GM18873 (cell line): ENCODE measurements around the gene PHF21B.
"Not testable (repeated sequence)": the region's sequence is repeated elsewhere in the genome, so short reads cannot be mapped to it uniquely, and the experiment has no call there.

Experiments used
- ATAC-seq: cut with Tn5 transposase; IDR thresholded peaks from one replicate; pipeline ENCODE4 v1.9.1; 2021; ENCODE audit warnings: mild to moderate bottlenecking, moderate library complexity, moderate number of reproducible peaks; ENCODE audit not compliant: unreplicated experiment, low FRiP score

Gene PHF21B

GRCh38 chr22:44906248-44906936, 103.4 kb downstream of the PHF21B start:
- no peak for ATAC-seq

GRCh38 chr22:44904492-44905152, 105.2 kb downstream of the PHF21B start:
- ATAC-seq = not testable (repeated sequence)

DNA sequence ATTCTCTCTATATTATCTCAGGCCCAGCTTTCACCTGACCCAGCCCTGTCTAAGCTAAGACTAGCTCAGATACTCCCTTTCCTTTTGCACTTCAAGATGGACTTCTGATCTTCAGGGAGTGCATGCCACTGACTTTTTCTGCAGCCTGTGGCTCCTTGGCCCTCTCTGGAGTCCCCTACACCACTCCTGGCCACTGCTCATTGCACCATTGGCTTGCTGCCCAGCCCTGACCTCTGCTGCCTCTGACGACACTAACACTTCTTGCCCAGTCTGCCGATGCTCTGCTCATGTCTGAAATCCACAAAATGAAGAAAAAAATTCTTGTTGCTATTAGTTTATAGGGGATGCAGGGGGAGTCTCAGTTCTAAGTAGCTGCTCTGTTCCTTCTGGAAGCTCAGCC, 106.6 kb downstream of the PHF21B start:
- not testable (repeated sequence) for ATAC-seq

- ATAC-seq = no peak
Measured at GRCh38 chr22:44901301-44901700, 108.5 kb downstream of the PHF21B start.

GRCh38 chr22:44898236-44898635, 111.6 kb downstream of the PHF21B start:
- no peak for ATAC-seq

DNA sequence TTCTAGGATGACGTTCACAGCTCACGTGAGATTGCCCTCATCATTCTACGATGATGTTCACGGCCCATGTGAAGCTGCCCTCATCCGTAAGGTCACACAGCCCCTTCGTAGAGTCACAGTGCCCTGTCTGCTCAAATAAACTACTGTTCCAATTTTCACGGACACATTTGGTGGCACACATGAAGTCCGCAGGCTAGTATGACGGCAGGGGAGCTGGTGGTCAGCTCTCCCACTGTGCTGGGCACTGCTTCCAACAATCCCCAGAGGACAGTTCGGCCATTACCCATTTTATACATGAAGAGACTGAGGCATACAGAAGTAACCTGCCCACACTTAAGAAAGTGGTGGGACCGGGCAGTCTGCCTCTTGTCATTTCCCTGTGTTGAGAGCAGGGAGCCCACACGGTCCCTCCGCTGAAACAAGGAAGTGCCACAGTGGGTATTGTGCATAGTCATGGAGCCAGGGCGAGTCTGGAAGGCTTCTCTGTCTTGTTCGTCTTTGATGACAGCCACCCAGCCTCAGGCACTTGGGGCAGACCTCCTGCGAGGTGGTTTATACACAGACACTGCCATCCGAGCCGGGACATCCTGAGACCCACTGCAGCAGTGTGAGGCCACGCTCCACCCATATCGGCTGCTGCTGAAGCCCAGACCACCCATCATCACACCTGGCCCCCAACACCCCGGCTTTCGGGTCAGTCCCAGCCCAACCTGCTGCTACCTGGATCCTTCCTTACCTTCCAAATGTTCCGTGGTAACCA, 114.3 kb downstream of the PHF21B start:
- no peak for ATAC-seq

GRCh38 chr22:44894782-44895181, 115.0 kb downstream of the PHF21B start:
- ATAC-seq = no peak

GRCh38 chr22:44894321-44894720, 115.5 kb downstream of the PHF21B start:
- ATAC-seq = no peak

DNA sequence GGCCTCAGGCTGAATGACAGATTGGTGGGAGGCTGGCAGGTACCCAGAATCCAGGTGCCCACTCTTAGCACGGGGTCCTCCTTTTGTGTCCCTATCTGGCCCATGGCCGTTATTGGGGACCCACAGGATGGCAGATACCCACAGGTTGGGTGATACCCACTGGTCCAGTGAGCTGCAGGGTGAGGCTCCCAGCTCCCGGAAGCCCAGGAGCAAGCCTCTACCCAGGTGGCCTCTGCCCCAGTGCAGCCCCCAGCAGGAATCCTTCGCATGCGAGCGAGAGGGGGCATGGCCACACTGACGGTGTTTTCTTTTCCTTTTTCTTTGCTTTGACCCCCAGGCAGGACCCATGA, 116.1 kb downstream of the PHF21B start:
- ATAC-seq = no peak

- no peak for ATAC-seq
Measured at GRCh38 chr22:44892803-44893730, 116.7 kb downstream of the PHF21B start.

DNA sequence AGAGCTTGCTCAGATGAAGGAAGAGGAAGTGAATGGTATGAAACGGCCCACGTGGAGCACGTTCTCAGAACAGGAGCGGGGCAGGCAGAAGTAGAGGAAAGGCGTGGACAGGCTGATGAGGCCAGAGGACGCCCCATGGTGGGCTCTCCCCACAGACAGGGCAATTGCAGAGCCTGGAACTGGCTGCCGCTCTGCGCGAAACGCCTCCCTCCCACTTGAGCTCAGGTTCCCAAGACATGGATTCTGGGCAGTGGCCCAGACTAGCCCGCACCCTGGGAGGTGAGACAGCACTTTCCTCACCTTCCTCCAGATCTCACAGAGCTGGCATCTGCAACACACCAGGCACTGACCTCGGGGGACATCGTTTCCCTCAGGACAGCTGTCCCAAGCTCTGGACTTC, 117.6 kb downstream of the PHF21B start:
- no peak for ATAC-seq

GRCh38 chr22:44891791-44892190, 118.0 kb downstream of the PHF21B start:
- no peak for ATAC-seq

DNA sequence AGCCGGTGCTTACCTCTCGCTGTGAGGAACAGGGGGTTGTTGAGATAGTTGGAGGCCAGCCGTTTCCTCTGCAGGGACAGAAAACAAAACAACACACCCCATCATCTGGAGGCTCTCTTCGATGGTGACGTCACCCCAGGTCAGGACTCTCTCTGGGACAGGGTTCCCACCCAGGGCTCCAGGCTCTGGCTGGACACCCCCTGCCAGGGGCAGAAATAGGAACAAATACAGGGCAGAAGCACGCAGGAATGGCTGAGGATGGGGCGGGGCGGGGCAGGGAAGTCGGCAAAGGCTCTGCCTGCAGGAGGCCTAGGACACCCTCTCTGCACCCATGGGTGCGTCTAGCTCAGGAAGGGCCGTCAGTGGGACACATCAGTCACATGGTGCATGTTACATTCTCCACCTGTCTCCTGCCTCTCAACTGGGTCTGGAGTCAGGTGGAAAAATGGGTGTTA, 118.5 kb downstream of the PHF21B start:
- no peak for ATAC-seq

DNA sequence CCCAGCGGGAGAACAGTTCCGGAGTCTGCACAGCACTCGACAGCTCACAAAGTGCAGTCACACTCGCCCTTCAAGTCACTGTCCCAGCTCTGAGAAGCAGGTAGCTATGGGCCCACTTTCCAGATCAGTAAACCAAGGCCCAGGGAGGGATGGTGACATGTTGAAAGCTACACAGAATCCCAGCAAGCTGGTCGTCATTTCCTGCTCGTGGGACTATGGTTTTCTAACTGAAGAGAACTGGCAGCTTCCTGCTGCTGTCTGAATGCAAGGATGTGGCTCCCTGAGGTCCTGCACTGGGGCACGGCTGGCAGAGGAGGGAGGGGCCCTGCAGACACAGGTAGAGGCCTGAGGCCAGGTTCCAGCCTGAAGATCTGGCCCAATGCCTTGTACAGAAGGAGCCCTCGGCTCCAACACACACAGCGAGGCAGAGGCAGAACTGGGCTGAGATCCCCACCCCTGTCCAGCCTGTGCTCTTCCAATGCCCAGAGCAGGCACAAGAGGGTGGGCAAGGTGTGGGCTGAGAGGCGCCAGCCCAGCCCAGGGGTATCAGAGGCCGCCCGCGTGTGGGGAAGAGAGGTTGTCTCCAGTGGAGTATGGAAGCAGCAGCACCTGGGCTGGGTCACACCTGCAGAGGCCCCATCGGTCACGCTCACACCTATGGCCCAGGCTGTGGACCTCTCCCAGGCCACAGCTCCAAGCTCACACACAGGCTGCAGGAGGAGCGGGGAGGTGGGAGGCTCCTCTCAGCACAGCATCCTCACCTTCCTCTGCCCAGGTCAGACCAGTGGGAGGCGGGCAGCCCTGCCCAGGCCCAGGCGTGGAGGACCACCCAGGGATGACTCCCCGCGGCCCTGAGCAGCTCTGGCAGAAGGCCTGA, 119.2 kb downstream of the PHF21B start:
- no peak for ATAC-seq

DNA sequence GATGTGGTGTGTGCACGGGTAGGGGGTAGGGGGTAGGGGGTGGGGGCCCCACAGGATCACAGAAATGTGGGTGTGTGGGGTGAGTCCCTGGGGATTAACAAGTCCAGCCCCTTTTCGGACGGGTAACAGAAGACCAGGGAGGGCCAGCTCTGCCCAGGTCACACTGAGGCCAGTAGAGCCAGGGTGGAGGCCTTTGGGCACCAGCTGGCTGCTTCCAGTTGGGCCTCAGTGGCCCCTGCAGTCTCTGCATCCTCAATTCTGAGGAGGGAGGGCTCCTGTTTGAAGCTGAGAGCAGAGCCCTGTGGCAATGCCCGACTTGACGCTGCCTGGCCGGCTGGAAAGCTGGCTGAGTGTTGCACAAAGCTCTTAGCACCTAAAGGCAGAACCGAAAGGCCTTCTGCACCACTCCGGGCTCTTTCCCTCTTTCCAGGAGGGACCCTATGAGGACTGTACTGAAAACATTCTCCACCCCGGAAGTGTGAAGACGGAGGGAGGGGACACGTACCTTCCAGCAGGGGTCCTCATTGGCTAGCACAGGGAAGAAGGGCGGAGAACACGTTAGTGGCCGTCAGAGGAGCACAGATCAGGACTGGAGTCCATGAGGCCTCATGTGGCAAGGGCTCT, 120.4 kb downstream of the PHF21B start:
- ATAC-seq = no peak

DNA sequence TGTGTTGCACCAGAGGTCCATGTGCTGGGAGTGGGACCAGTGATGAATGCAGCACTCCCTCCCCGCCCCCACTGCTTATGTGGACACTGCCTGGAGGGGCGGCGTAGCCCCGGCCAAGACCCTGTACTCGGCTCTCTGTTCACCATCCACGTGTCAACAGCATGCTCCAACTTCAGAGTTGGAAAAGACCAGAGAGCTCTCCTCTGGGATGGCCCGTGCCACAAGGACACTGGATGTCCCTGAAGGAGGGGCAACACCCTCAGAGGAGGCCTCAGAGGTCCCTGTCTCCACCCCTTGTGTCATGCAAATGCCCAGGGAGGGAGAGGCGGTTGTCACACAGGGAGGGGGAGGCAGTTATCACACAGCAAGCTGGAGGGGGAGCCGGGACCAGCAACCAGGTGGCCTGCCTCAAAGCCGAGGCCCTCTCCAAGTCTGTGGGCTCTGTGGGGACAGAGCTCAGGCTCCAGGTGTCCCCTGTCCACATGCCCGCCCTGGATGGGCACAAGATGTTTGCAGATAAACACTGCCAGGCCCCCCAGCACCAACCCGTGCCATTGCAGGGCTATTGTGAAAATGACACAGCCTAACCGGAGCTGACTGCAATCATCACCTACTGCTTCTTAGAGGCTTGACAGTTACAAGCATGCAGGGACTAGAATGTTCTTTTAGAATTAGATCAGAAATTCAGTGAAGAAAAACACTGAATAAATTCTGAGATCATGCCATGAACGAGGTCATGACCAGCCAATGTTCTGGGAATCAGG, 121.1 kb downstream of the PHF21B start:
- ATAC-seq = no peak

GRCh38 chr22:44887941-44888366, 121.9 kb downstream of the PHF21B start:
- ATAC-seq = no peak

DNA sequence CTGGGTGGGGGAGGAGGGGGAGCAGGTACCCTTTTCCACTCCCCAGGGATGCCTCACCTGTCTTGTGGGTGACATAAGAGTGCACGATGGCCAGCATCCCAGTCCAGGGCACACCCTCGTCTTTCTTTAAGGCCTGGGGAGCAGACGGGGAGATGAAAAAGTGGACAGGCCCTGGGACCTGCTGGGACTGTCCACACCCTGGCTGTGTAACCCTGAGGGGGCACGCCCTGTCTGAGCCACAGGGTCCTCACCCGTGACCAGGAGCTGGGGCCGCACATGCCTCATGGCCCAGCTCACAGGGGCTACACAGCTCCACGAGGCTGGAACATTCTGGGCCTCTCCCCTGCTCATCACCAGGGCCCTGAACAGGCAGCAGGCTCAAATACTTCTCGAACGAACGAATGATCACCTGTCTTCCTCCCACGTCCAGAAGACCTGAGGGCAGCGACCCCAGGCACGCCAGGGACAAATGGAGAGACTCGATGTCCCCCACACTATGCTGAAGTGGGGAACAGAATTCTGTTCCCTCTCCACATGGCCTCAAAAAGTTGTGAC, 123.9 kb downstream of the PHF21B start:
- no peak for ATAC-seq
